ENCODE measurements around the gene LIN7C. TPM values are rescaled to one million over a fixed set of nuclear protein-coding genes. Genes with fewer than 3 reads are reported as not detected.

LIN7C gene
- total and polyA plus RNA-seq, 2 of the 8 experiments (the other 6 are each of a cell fraction or from before 2014, with no cell fraction given) = 10.5 to 42.7 TPM

GRCh38 chr11:27452147-27452546, 54.4 kb downstream of the LIN7C start (continued):
- TF ChIP-seq RAD21 (IDR thresholded peaks at IDR 0.05 in 1 of 2, conservative IDR thresholded peaks at IDR 0.05 in 1 of 2; ENCODE audit: low read depth in 2 of 2, low read length in 2 of 2) (no peak), SP1 (IDR thresholded peaks at IDR 0.05; ENCODE audit: low read depth, low read length) (no peak), FOSL1 (IDR thresholded peaks at IDR 0.05; ENCODE audit: insufficient read depth, low read depth, low read length) (no peak), CTBP2 (IDR thresholded peaks at IDR 0.05; ENCODE audit: borderline replicate concordance, insufficient read depth, insufficient read length, low read length) (no peak), SIN3A (conservative IDR thresholded peaks at IDR 0.05 in 1 of 2, IDR thresholded peaks at IDR 0.05 in 1 of 2; ENCODE audit: low read depth in 1 of 2, low read length in 2 of 2) (no peak)
